MG63 (cell line): ENCODE measurements around the gene TCF7L1. TPM values are rescaled to one million over a fixed set of nuclear protein-coding genes. Genes with fewer than 3 reads are reported as not detected.
"Not testable (repeated sequence)": the region's sequence is repeated elsewhere in the genome, so short reads cannot be mapped to it uniquely, and the experiment has no call there.

Source experiments
- DNase-seq: peaks from one replicate; pipeline ENCODE4 v3.0.0-alpha.2; 2020
- H3K27me3 ChIP-seq: fragments of 250-450 bp; sonication (Bioruptor Pico); 2 replicates; pipeline ENCODE4 v1.5.1; 2020; ENCODE audit warnings: mild to moderate bottlenecking, moderate library complexity
- H3K36me3 ChIP-seq: fragments of 250-450 bp; sonication (Bioruptor Pico); 2 replicates; pipeline ENCODE4 v1.5.1; 2020; ENCODE audit warnings: mild to moderate bottlenecking, moderate library complexity
- H3K4me3 ChIP-seq: fragments of 250-450 bp; sonication (Bioruptor Pico); 2 replicates; pipeline ENCODE4 v1.5.1; 2020; ENCODE audit warnings: mild to moderate bottlenecking, moderate library complexity
- H3K9me3 ChIP-seq: fragments of 250-450 bp; sonication (Bioruptor Pico); 2 replicates; pipeline ENCODE4 v1.5.1; 2020; ENCODE audit warnings: mild to moderate bottlenecking, moderate library complexity
- total RNA-seq: library from RNA; depleted of rRNA; stranded (reverse); fragments of >200 nt; shearing (Covaris generic); gene quantifications from 2 replicates; pipeline ENCODE4 v1.2.3, GENCODE V29; 2014; ENCODE audit warnings: low replicate concordance

Gene TCF7L1
- total RNA-seq, 1 experiment from 2014 or later, result 0.46 TPM

- no peaks in the 10 kb centered on the region for H3K27me3 ChIP-seq
- peak; percentile 39 for DNase-seq
- H3K36me3 ChIP-seq, result peaks cover 48% of the 10 kb centered on the region
- H3K9me3 ChIP-seq, result no peaks in the 10 kb centered on the region
- peak overlapping the region; percentile 64 for H3K4me3 ChIP-seq
Observed at GRCh38 chr2:85327160-85327821, 194.1 kb downstream of the TCF7L1 start.

- Histone ChIP-seq H3K27me3 (no peaks in the 10 kb centered on the region), H3K36me3 (peaks cover 42% of the 10 kb centered on the region), H3K4me3 (peak within 1 kb of the TSS; percentile 64)
Observed at GRCh38 chr2:85327822-85328617, 194.8 kb downstream of the TCF7L1 start, which contains the start of gene TGOLN2. Gene TGOLN2 (minus strand): TSS chr2:85327989. CDS start chr2:85327962, 27 bp downstream.

GRCh38 chr2:85329181-85329651, 196.0 kb downstream of the TCF7L1 start:
- Histone ChIP-seq H3K9me3 (no peaks in the 10 kb centered on the region), H3K36me3 (peaks cover 30% of the 10 kb centered on the region), H3K4me3 (no peak overlapping the region), H3K27me3 (no peaks in the 10 kb centered on the region)
- no peak for DNase-seq

More at GRCh38 chr2:85327822-85328617, 194.8 kb downstream of the TCF7L1 start, which contains the start of gene TGOLN2:
- H3K9me3 ChIP-seq, result no peaks in the 10 kb centered on the region
- peak; percentile 90 for DNase-seq

- H3K36me3 ChIP-seq, result peaks cover 25% of the 10 kb centered on the region
- H3K9me3 ChIP-seq, H3K27me3 ChIP-seq, H3K4me3 ChIP-seq, DNase-seq: not testable (repeated sequence)
Observed at GRCh38 chr2:85329701-85330100, 196.5 kb downstream of the TCF7L1 start.

GRCh38 chr2:85330839-85331636, 197.8 kb downstream of the TCF7L1 start:
- DNase-seq, result no peak

GRCh38 chr2:85333877-85334276, 200.7 kb downstream of the TCF7L1 start:
- H3K4me3 ChIP-seq, result not testable (repeated sequence)

More at GRCh38 chr2:85330839-85331636, 197.8 kb downstream of the TCF7L1 start:
- Histone ChIP-seq H3K4me3 (no peak overlapping the region), H3K36me3 (peaks cover 12% of the 10 kb centered on the region), H3K27me3 (no peaks in the 10 kb centered on the region), H3K9me3 (no peaks in the 10 kb centered on the region)

GRCh38 chr2:85334928-85335327, 201.7 kb downstream of the TCF7L1 start:
- Histone ChIP-seq H3K36me3 (no peaks in the 10 kb centered on the region), H3K9me3 (no peaks in the 10 kb centered on the region), H3K4me3 (no peak overlapping the region), H3K27me3 (0 out of 2 replicates have a peak, but pooled peaks cover 2% of the 10 kb centered on the region)
- no peak for DNase-seq

More at GRCh38 chr2:85333877-85334276, 200.7 kb downstream of the TCF7L1 start:
- not testable (repeated sequence) for H3K9me3 ChIP-seq, H3K36me3 ChIP-seq, H3K27me3 ChIP-seq, DNase-seq

GRCh38 chr2:85340034-85340892, 207.1 kb downstream of the TCF7L1 start:
- Histone ChIP-seq H3K4me3 (no peak overlapping the region), H3K9me3 (no peaks in the 10 kb centered on the region), H3K27me3 (0 out of 2 replicates have a peak, but pooled peaks cover 2% of the 10 kb centered on the region), H3K36me3 (peaks cover 6% of the 10 kb centered on the region; the same call in 1 of the 2 replicates)
- no peak for DNase-seq

- no peak for DNase-seq
- Histone ChIP-seq H3K36me3 (peaks cover 10% of the 10 kb centered on the region; the same call in 1 of the 2 replicates), H3K4me3 (no peak overlapping the region), H3K9me3 (no peaks in the 10 kb centered on the region), H3K27me3 (0 out of 2 replicates have a peak, but pooled peaks cover 2% of the 10 kb centered on the region)
Observed at GRCh38 chr2:85341269-85342029, 208.3 kb downstream of the TCF7L1 start.

GRCh38 chr2:85342156-85342555, 209.0 kb downstream of the TCF7L1 start:
- Histone ChIP-seq H3K4me3 (no peak overlapping the region), H3K27me3 (0 out of 2 replicates have a peak, but pooled peaks cover 2% of the 10 kb centered on the region), H3K36me3 (peaks cover 14% of the 10 kb centered on the region; the same call in 1 of the 2 replicates), H3K9me3 (no peaks in the 10 kb centered on the region)
- no peak for DNase-seq

- peaks cover 15% of the 10 kb centered on the region for H3K36me3 ChIP-seq
- not testable (repeated sequence) for H3K9me3 ChIP-seq, DNase-seq, H3K4me3 ChIP-seq, H3K27me3 ChIP-seq
Observed at GRCh38 chr2:85343207-85343895, 210.2 kb downstream of the TCF7L1 start.

GRCh38 chr2:85344356-85344954, 211.3 kb downstream of the TCF7L1 start:
- Histone ChIP-seq H3K36me3 (peaks cover 19% of the 10 kb centered on the region), H3K9me3 (no peaks in the 10 kb centered on the region), H3K27me3 (no peaks in the 10 kb centered on the region), H3K4me3 (no peak overlapping the region)
- DNase-seq, result no peak

- H3K36me3 ChIP-seq, result peaks cover 37% of the 10 kb centered on the region
- no peak overlapping the region for H3K4me3 ChIP-seq
- no peaks in the 10 kb centered on the region for H3K9me3 ChIP-seq
- no peak for DNase-seq
- H3K27me3 ChIP-seq, result no peaks in the 10 kb centered on the region
Observed at GRCh38 chr2:85347599-85347998, 214.4 kb downstream of the TCF7L1 start.

GRCh38 chr2:85353876-85354285, 220.7 kb downstream of the TCF7L1 start:
- DNase-seq, result peak; percentile 66
- Histone ChIP-seq H3K27me3 (no peaks in the 10 kb centered on the region), H3K4me3 (peak overlapping the region; percentile 90), H3K9me3 (no peaks in the 10 kb centered on the region), H3K36me3 (peaks cover 57% of the 10 kb centered on the region)
